Nephron (organoid): ENCODE results near the gene TECTA.

ENCODE experiments used
- H3K27ac Mint-ChIP-seq, 3 experiments: 2 replicates each; pipeline ENCODE4 v1.8.0; 2020; ENCODE audit warnings: mixed read lengths in 3 of 3, mild to moderate bottlenecking in 2 of 3, moderate library complexity in 1 of 3
- H3K27me3 Mint-ChIP-seq: 2 replicates; pipeline ENCODE4 v1.8.0; 2021; ENCODE audit warnings: low read depth, mild to moderate bottlenecking, moderate library complexity, mixed read lengths
- H3K36me3 Mint-ChIP-seq: 2 replicates; pipeline ENCODE4 v1.8.0; 2020; ENCODE audit warnings: low read depth, mixed read lengths
- H3K4me1 Mint-ChIP-seq: 2 replicates; pipeline ENCODE4 v1.8.0; 2020; ENCODE audit warnings: mixed read lengths
- H3K4me3 Mint-ChIP-seq, 3 experiments: 2 replicates each; pipeline ENCODE4 v1.8.0; 2020; ENCODE audit warnings: mild to moderate bottlenecking in 3 of 3, mixed read lengths in 3 of 3, moderate library complexity in 2 of 3
- H3K9me3 Mint-ChIP-seq: 2 replicates; pipeline ENCODE4 v1.8.0; 2020; ENCODE audit warnings: mixed read lengths
- CTCF ChIP-seq, 3 experiments: fragments of 200-600 bp; sonication (generic); IDR thresholded peaks; one replicate each; pipeline ENCODE4 v1.5.0; 2021; ENCODE audit warnings: antibody characterized with exemption in 3 of 3; ENCODE audit not compliant: unreplicated experiment in 3 of 3

Gene TECTA

GRCh38 chr11:121206810-121207209 lies 105.8 kb downstream of the TECTA start:
- peak overlapping the region in 1 of 3 experiments; percentile 4 for H3K27ac Mint-ChIP-seq
- no peak for TF ChIP-seq CTCF (IDR thresholded peaks at IDR 0.05; ENCODE audit: unreplicated experiment in 3 of 3)
- H3K36me3 Mint-ChIP-seq = no peaks in the 10 kb centered on the region
- no peaks in the 10 kb centered on the region for H3K27me3 Mint-ChIP-seq
- H3K4me1 Mint-ChIP-seq = peaks cover 18% of the 10 kb centered on the region
- H3K4me3 Mint-ChIP-seq = no peak overlapping the region
- H3K9me3 Mint-ChIP-seq = no peaks in the 10 kb centered on the region

- TF ChIP-seq CTCF (IDR thresholded peaks at IDR 0.05; ENCODE audit: unreplicated experiment in 3 of 3) = no peak
- H3K4me1 Mint-ChIP-seq = peaks cover 18% of the 10 kb centered on the region
- no peaks in the 10 kb centered on the region for H3K36me3 Mint-ChIP-seq
- H3K27me3 Mint-ChIP-seq = no peaks in the 10 kb centered on the region
- no peak overlapping the region for H3K27ac Mint-ChIP-seq
- no peaks in the 10 kb centered on the region for H3K9me3 Mint-ChIP-seq
- H3K4me3 Mint-ChIP-seq = no peak overlapping the region
Observed at GRCh38 chr11:121207485-121208115, 106.6 kb downstream of the TECTA start.

GRCh38 chr11:121210445-121211080 lies 109.5 kb downstream of the TECTA start:
- Mint-ChIP-seq H3K27ac (peak overlapping the region in 1 of 3 experiments; percentile 28), H3K9me3 (no peaks in the 10 kb centered on the region), H3K27me3 (no peaks in the 10 kb centered on the region), H3K4me1 (peaks cover 18% of the 10 kb centered on the region), H3K4me3 (no peak overlapping the region), H3K36me3 (no peaks in the 10 kb centered on the region)
- no peak for TF ChIP-seq CTCF (IDR thresholded peaks at IDR 0.05; ENCODE audit: unreplicated experiment in 3 of 3)

- Mint-ChIP-seq H3K4me1 (peaks cover 16% of the 10 kb centered on the region), H3K9me3 (no peaks in the 10 kb centered on the region), H3K36me3 (no peaks in the 10 kb centered on the region), H3K27ac (no peak overlapping the region), H3K27me3 (no peaks in the 10 kb centered on the region), H3K4me3 (no peak overlapping the region)
- TF ChIP-seq CTCF (IDR thresholded peaks at IDR 0.05; ENCODE audit: unreplicated experiment in 3 of 3) = no peak
Observed at GRCh38 chr11:121211626-121212025, 110.6 kb downstream of the TECTA start.

GRCh38 chr11:121212536-121213361 lies 111.7 kb downstream of the TECTA start:
- Mint-ChIP-seq H3K27ac (peak overlapping the region in 1 of 3 experiments; percentile 18), H3K9me3 (no peaks in the 10 kb centered on the region), H3K36me3 (no peaks in the 10 kb centered on the region), H3K4me1 (peaks cover 8% of the 10 kb centered on the region), H3K4me3 (no peak overlapping the region), H3K27me3 (no peaks in the 10 kb centered on the region)
- TF ChIP-seq CTCF (IDR thresholded peaks at IDR 0.05; ENCODE audit: unreplicated experiment in 3 of 3) = no peak
